Skin epidermis (tissue), 12 donors: ENCODE data around the gene SUGP2.

ENCODE experiments used
- H3K27ac ChIP-seq, 21 experiments: fragments of 200-600 bp; sonication (generic) in 11 of 21; one replicate each; pipeline ENCODE4 v1.5.0; 2020; ENCODE audit warnings: mild to moderate bottlenecking in 3 of 21, inconsistent platforms in 2 of 21, moderate library complexity in 2 of 21
- H3K4me3 ChIP-seq, 7 experiments: fragments of 200-600 bp; sonication (generic) in 2 of 7; one replicate each; pipeline ENCODE4 v1.5.0; 2020; ENCODE audit warnings: inconsistent platforms in 2 of 7, mild to moderate bottlenecking in 2 of 7, moderate library complexity in 1 of 7

Gene SUGP2

DNA sequence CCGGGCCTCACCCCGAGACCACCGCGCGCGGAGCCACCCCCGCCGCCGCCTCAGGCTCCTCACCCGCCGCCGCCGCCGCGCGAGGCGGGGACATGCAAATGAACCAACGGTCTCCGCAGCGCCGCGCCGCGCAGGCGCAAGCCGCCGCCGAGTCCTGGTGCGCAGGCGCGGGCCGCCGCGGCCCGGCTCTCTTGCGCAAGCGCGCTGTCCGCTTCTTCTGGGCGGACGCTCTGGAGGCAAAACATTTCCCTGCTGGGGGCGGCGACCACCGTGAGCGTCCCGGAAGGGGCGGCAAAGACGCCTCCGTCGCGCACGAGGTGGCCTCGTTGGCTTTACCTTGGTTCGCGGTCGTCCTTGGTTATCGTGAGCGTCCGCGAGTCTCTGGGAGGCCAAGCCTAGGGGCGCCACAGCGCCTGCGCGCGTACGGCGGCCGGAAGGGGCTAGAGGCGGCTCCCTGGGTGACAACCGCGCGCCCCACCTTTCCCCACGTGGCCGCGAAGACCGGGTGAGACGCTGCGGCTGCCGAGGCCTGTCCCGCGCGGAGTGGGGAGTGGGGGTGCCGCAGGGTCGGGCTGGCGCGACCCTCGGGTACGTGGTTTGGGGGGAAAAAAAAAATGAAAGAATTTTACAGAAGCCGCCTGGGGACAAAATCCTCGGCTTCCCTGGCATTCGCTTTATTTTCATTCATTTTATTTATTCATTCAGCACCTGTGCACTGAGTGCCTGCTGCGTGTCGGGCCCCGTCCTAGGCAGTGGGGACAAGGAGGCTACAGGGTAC lies at the start of gene SUGP2, which contains the start of gene ARMC6:
Gene SUGP2 (minus strand): TSS at position 92 of the 778 bp plus-strand sequence. CDS start 2,446 bp downstream, outside the sequence.
Gene ARMC6 (plus strand): TSS at position 178 of the 778 bp plus-strand sequence. CDS start 607 bp downstream, outside the sequence.
- H3K27ac ChIP-seq: peak within 1 kb of the TSS; percentile 67 to 100 (median 97)
- H3K4me3 ChIP-seq: peak within 1 kb of the TSS; percentile 56 to 97 (median 77)

DNA sequence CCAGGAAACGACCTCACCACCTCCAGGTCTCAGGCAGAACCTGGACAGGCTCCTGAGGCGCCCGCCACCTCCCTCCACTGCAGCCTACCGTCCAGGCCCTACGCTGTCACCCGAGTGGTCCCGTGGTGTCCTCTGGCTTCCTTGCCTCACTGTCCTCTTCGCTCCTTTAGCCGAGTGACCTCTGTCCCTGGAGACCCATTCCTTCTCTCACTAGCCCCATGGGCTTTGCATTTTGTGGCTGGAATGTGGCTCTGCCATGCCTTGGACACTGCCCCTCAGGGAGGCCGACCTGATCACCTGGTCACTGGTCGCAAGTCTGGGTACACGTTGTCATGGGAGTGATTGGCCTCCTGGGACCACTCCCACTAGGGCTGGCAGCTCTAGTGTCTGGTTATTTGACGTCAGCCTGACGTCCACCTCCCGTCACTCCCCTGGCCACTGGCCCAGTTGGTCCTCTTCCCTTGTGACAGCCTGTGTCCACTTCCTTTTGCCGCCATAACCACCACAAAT lies 48.4 kb upstream of the SUGP2 start:
- Histone ChIP-seq H3K4me3 (no peak overlapping the region), H3K27ac (no peak overlapping the region)

DNA sequence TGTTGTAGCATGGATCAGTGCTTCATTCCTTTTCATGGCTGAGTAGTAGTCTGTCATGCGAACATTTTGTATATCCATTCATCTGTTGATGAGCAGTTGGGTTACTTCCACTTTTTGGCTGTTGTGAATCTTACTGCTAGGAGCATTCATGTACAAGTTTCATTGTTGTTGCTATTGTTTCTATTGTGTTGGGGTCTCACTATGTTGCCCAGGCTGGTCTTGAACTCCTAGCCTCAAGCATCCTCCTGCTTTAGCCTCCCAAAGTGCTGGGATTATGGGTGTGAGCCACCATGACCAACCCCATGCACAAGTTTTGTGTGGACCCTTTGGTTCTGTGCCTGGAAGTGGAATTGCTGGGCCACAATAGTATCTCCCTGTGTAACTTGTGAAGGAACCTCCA lies 46.3 kb upstream of the SUGP2 start:
- no peak overlapping the region for H3K27ac ChIP-seq
- H3K4me3 ChIP-seq: no peak overlapping the region

DNA sequence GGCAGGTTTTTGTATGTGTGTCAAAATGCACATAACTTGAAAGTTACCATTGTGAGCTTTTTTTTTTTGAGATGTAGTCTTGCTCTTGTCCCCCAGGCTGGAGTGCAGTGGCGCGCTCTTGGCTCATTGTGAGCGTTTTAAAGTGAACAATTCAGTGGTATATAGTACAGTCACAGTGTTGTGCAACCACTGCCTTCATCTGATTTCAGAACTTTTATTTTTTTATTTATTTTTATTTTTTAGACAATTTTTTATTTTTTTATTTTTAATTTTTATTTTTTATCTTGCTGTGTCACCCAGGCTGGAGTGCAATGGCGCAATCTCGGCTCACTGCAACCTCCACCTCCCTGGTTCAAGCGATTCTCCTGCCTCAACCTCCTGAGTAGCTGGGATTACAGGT lies 45.5 kb upstream of the SUGP2 start:
- Histone ChIP-seq H3K27ac (no peak overlapping the region), H3K4me3 (no peak overlapping the region)

GRCh38 chr19:19077103-19077502 lies 43.8 kb upstream of the SUGP2 start:
- Histone ChIP-seq H3K27ac (no peak overlapping the region), H3K4me3 (no peak overlapping the region)

DNA sequence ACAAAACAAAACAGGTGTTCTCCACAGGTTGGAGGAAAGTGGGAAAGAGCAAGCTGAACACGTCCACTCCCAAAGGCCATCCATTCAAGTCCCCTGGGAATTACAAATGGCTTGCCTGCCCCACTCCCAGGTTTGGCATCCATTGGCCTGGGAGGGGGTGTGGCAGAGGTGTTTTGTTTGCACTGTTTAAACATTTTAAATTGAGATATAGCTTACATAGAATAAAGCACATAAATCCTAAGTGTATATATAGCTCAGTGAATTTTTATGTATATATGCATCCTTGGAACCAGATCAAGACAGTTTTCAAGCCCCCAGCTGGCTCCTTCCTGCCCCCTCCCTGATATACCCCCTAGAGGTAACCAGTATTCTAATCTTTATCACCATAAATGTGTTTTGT lies 43.2 kb upstream of the SUGP2 start:
- Histone ChIP-seq H3K27ac (no peak overlapping the region), H3K4me3 (no peak overlapping the region)

DNA sequence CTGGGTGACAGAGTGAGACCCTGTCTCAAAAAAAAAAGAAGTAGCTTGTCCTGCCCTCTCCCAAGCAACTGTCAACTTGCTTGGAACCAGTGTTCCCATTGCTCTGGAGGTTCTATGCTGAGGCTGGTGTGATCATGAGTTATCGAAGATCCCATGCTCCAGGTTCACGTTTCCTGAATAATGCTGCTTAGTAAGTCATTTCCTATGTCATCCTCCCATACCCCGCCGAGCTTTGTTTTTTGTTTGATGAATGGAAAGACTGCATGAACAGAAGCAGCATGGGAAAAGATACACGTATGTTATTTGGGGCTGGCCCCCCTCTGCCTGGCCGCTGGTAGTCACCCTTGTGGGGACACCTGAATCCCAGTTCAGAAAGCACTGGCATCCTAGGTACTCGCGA lies 41.8 kb upstream of the SUGP2 start:
- H3K4me3 ChIP-seq: no peak overlapping the region
- H3K27ac ChIP-seq: no peak overlapping the region

DNA sequence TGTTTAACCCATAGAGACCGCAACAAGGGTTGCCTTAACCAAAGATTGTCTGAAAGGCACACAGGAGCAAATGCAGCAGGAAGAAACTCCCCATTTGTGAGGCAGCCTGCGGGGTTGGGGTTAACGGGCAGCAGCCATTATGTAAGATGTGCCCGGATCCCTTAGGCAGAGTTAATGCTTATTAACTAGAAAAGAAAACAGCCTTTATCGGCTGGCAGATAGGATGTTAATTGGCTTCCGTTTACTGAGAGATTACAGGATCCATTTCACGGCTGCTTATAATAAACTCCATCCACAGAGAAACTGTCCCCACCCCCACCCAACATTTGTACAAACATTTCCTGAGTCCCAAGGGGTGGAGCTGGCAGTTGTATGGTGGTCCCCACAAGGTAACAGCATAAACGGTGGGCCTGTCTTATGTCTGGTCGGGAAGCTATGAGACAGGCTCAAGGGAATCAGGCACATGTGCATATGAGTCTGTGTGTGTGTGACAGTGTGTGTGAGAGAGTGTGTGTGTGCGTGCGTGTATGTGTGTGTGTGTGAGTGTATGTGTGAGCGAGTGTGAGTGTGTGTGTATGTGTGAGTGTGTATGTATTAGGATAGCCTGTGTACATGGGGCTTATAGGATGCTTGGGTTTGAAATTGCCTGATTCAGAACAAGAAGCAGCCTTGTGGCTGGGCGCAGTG lies 41.0 kb upstream of the SUGP2 start:
- Histone ChIP-seq H3K4me3 (no peak overlapping the region), H3K27ac (no peak overlapping the region)

GRCh38 chr19:19071897-19072296 lies 38.6 kb upstream of the SUGP2 start:
- Histone ChIP-seq H3K4me3 (no peak overlapping the region), H3K27ac (no peak overlapping the region)

DNA sequence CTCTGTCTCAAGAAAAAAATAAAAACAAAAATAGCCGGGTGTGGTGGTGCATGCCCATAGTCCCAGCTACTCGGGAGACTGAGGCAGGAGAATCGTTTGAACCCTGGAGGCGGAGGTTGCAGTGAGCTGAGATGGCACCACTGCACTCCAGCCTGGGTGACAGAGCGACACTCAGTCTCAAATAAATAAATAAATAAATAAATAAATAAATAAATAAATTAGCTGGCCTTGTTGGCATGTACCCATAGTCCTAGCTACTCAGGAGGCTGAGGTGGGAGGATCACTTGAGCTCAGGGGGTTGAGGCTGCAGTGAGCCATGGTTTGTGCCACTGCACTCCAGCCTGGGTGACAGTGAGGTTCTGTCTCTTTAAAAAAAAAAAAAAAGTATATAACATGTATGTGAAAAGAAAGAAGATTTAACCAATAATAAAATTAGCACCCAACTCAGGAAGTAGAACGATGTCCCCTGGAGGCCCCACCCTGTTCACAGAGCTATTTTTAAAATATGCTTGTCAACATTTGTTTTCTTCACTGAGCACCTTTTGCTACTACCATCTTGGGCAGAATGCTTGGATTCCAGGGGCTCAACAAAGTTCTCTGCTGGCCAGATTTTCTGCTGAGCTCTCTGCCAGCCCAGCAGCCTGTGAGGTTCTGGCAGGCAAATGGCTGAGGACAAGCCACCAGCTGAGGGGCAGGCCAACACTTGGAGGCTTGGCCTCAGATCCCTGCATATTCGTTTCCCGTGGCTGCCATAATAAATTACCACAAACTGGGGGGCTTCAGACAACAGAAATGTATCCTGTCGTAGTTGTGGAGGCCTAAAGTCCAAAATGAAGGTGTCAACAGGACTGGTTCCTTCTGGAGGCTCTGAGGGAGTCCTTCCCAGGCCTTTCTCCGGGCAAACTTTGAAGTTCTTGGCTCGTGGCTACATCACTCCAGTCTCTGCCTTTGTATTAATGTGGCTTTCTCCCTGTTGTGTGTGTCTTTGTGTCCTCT lies 35.6 kb upstream of the SUGP2 start:
- Histone ChIP-seq H3K4me3 (no peak overlapping the region), H3K27ac (peak overlapping the region in 6 of 21 experiments; percentile 0 to 55 (median 18))

GRCh38 chr19:19067276-19068072 lies 34.2 kb upstream of the SUGP2 start:
- no peak overlapping the region for H3K4me3 ChIP-seq
- no peak overlapping the region for H3K27ac ChIP-seq

GRCh38 chr19:19064811-19065745 lies 31.8 kb upstream of the SUGP2 start:
- H3K4me3 ChIP-seq: peak overlapping the region; percentile 45 to 91 (median 67)
- H3K27ac ChIP-seq: peak overlapping the region in 13 of 21 experiments; percentile 55 to 83 (median 75)

- Histone ChIP-seq H3K4me3 (peak overlapping the region; percentile 45 to 91 (median 67)), H3K27ac (peak overlapping the region in 18 of 21 experiments; percentile 35 to 83 (median 72))
Measured at GRCh38 chr19:19064098-19064722, 30.9 kb upstream of the SUGP2 start.

DNA sequence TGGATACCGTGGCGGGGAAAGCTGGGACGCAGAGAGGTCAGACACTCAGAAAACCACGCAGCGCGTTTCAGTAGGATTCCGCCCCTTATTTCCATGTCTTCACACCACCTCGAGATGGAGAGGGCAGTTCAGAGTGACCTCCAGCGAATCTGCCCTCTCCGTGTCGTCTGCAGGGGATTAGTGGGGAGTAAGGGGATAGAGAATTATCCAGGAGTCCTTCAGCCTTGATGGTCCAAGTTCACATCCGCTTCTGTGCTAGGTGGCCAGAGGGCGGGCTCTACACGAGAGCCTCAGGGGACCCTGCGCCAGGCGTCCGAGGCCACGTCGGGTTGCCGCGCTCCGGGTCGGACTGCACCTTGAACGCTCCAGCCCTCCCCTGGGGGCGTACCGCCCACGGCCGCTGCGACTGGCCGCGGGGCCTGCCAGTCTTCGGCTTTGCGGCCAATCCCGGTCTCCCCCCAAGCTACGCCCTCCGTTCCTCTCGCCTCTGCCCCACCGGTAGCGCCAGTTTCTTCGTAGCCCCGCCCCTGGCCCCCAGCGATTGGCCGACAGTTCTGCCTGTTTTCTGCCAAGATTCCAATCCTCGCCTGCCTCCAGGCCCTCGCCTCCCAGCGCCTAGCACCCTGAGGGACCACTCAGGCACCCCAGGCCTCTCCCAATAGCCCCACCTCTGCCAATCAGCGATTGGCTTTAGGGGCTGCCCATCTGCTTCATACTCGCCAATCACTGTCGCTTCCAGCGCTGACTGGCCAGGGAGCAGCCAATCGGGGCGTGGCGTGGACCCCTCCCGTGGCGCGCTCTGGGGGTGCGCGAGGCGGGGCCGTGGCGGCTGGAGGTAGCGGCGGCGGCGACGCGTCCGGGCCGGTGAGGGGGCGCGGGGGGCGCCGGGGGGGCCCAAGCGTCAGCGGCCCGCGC lies 30.1 kb upstream of the SUGP2 start, which contains the start of gene SLC25A42:
Gene SLC25A42 (plus strand): TSS at position 812 of the 915 bp plus-strand sequence. CDS start 32,131 bp downstream, outside the sequence.
- Histone ChIP-seq H3K4me3 (peak within 1 kb of the TSS; percentile 45 to 91 (median 67)), H3K27ac (peak within 1 kb of the TSS in 18 of 21 experiments; percentile 35 to 83 (median 72))

- Histone ChIP-seq H3K4me3 (peak overlapping the region in 6 of 7 experiments; percentile 60 to 91 (median 74)), H3K27ac (peak overlapping the region in 11 of 21 experiments; percentile 34 to 82 (median 66))
Measured at GRCh38 chr19:19062454-19063182, 29.3 kb upstream of the SUGP2 start.
